Kidney capillary endothelial cell (primary cell): ENCODE results near the gene PANK3.
"Not testable (repeated sequence)": the region's sequence is repeated elsewhere in the genome, so short reads cannot be mapped to it uniquely, and the experiment has no call there.

Experiments
- DNase-seq: peaks from one replicate; pipeline ENCODE4 v3.0.0-alpha.2; 2018; ENCODE audit warnings: low spot score

Gene PANK3

DNA sequence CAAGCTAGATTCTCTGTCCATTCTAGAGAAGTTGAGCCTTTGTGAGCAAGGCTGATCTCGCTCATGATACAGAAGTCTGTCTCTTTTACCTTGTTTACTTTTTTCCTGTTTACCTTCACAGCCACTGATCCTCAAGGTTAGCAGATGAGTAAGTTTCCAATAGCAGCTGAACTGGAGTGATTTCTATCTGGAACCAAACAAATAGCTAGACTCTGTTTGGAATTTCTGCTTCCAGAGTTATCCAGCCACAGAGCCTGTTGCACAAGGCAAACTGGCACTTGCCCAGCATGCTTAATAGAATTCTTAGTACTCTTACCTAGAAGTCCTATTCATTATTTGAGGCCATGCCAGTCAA is 12.8 kb upstream of the PANK3 start:
- no peak for DNase-seq

DNA sequence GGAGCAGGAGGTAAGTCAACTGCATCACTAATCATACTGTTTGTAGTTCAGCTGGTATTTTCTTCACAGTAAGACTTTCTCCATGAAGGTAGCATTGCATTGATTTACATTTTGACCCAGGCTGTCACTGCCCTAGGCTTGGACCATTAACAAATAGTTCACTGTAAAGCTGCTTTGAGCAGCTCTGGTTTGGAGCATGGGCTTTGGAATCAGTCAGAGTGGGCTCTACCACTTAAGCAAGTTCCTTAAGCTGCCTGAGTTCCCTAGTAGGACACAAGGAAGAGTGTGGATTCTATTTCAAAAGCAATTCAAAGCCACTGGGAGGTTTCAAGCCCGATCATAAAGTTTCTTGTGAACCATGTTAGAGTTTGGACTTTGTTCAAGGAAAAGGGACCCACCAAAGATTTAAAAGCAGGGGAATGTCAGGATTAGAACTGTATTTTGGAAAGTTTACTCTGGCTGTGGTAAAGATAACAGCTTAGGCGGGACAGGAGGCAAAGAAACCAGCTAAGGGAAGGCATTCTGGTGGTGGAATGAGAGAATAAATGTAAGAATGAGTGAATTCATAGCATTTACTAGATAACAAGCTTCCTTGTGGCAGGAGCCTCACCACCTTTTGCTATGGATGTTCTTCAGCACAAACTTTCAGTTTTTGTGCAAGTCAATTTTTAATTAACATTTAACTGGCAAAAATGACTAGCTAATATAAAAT is 12.3 kb upstream of the PANK3 start:
- no peak for DNase-seq

DNA sequence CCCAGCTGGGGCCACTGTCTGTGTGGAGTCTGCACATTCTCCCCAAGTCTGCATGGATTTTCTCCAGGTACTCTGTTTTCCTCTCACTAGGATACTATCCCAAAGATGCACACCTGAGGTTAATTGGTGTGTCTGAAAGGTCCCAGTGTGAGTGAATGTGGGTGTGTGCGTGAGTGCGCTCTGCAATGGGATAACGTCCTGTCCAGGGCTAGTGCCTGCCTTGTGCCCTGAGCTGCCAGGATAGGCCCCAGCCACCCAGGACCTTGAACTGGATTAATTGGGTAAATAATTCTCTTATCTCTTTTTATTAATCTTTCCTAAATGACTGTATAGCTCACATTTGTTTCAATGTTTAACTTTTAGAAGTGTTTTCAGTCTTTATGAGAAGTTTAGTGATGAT is 11.5 kb upstream of the PANK3 start:
- DNase-seq, result no peak

DNA sequence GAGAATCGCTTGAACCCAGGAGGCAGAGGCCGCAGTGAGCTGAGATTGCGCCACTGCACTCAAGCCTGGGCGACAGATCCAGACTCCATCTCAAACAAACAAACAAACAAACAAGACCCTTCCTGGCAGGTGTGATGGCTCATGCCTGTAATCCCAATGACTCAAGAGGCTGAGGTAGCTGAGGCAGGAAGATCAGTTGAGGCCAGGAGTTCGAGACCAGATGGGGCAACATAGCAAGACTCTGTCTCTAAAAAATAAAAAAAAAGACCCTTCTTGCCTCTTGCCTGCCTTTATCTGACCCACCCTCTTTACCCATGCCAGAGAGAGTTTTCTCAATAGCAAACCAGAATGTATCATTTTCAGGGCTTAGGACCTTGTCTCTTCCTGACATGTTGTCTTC is 8.8 kb upstream of the PANK3 start:
- DNase-seq, result no peak

DNA sequence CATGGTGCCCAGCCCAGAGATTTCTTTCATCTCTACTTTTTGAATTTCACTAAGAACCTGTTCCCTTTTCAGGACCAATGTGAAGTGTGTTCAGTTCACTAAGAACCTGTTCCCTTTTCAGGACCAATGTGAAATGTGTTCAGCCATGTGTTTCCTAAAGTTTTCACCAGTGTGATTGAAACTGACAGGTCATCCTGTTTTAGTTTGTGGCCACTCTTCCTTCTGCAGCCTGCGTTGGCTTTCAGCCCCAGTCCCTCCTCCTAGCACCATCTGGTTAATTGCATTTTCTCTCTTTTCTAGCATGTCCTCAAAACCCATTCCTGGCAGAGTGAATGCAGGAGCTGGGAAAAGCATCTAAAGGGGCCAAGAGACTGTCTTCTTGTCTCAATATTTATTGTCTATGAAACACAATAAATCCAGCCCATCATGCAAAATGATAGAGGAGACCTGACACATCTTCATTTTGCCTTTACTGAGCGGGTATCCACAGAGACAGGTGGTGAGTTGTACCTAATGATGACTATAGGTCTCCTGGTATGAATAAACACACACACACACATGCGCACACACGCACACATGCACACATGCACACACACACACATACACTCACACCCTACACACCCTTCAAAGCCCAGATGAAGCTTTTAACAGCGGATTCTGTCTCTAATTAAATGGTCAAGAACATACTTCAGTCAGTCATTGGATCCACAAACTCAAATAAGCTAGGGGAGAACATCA is 6.1 kb upstream of the PANK3 start:
- DNase-seq, result no peak

DNA sequence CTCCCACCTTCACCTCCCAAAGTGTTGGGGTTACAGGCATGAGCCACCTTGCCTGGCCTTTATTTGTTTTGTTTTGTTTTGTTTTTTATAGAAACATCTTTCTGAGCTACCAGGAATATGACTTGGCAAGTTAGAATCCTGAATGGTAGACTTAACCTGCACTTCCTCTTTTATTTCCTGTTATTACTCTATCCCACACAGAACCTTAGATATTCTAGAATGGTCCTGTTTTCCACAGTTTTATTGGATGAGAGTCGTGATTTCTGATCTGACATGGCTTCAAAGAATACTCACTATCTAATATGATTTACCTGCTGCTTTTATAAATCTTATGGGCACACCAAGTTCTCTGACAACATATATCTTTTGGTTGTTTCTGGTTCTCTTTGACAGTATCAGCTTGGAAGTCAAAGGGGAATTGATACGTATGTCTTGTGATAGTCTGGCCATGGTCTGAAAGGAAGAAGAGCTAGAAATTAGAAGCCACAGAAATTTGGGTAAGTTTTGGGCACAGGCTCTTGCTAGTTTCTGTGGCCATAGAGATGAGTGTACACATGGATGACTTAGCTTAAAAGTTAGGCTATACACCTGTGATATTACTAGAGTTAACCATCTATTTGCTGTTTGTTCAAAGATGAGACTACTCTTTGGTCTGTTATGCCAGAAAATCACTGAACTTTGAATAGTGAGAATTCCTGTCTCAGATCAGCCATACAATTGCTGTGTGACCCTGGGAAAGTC is 4.7 kb upstream of the PANK3 start:
- DNase-seq, result no peak

DNA sequence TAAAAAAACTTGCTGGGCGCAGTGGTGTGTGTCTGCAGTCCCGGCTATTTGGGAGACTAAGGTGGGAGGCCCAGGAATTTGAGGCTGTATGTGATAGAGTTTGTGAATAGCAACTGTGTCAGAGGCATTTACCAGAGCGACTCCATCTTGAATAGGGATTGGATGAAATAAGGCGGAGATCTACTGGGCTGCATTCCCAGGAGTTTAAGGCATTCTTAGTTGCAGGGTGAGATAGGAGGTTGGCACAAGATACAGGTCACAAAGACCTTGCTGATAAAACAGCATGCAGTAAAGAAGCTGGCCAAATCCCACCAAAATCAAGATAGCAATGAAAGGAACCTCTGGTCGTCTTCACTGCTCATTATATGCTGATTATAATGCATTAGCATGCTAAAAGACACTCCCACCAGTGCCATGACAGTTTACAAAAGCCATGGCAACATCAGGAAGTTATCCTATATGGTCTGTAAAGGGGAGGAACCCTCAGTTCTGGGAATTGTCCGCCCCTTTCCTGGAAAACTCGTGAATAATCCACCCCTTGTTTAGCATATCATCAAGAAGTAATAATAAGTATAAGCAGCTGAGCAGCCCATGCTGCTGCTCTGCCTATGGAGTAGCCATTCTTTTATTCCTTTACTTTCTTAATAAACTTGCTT is 1.8 kb upstream of the PANK3 start:
- not testable (repeated sequence) for DNase-seq

DNA sequence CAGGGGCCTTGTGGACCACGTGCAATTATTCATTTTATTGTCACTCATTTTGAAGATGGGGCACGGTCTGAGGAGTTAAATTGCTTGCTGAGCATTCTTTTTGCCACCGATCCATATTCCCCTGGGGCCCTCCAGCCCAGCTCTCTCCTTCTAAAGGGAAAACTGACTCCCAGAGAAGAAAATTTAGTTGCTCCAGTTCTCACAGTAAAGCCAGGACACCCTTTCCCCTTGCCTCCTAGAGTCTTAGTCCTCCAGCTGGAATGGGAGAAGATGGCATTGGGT is 1.0 kb upstream of the PANK3 start:
- no peak for DNase-seq

DNA sequence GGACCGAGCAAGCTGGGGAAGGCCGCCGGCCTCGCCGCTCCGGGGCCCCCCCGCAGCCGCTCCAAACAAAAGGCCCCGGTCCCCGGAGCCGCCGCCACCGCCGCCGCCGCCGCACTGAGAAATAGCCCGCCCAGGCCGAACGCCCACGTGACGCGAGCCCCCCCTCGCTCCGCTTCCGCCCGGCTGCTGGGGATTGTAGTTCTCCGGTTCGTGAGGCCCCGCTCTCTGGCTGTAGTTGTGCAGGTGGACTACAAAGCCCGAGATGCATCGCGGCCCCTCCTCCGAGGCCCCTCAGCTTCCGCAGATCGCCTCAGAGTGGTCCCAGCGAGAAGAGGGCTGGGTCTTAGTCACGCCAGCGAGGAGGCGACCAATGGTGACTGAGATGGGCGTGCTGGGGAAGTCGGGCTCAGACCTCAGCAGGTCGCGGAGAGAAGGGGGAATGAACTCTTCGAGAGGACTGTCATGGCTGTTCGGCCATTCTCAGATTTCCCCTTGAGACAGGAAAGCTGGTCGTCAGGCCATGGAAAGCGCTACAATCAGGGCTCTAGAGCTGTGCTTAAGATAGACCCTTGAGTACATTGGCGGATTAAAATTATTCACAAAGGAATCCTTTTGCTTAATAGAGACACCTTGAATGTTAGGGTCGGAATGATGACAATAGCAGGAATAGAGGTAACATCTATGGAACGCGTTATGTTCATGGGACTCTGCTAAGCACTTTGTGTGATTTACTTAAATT is 489 bp upstream of the PANK3 start:
- DNase-seq, result peak; percentile 96

DNA sequence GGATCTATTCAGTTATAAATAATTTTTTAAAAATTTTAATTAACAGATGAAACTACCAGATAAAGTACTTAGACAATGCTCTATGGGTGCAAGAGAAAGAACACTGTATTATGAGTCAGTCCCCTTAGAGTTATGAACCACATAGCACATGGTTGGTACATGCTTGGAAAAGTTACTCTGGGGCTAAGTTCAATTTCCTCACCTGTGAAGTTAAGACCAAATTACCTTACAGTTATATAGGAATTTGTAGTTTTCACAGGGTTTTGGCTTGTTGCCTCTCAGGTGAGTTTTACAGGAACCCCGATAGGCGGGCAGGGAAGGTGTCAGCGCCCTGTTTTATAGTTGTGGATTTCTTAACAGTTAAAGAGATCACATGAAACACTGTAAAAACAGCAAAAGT is 1.2 kb downstream of the PANK3 start:
- DNase-seq, result peak; percentile 20

DNA sequence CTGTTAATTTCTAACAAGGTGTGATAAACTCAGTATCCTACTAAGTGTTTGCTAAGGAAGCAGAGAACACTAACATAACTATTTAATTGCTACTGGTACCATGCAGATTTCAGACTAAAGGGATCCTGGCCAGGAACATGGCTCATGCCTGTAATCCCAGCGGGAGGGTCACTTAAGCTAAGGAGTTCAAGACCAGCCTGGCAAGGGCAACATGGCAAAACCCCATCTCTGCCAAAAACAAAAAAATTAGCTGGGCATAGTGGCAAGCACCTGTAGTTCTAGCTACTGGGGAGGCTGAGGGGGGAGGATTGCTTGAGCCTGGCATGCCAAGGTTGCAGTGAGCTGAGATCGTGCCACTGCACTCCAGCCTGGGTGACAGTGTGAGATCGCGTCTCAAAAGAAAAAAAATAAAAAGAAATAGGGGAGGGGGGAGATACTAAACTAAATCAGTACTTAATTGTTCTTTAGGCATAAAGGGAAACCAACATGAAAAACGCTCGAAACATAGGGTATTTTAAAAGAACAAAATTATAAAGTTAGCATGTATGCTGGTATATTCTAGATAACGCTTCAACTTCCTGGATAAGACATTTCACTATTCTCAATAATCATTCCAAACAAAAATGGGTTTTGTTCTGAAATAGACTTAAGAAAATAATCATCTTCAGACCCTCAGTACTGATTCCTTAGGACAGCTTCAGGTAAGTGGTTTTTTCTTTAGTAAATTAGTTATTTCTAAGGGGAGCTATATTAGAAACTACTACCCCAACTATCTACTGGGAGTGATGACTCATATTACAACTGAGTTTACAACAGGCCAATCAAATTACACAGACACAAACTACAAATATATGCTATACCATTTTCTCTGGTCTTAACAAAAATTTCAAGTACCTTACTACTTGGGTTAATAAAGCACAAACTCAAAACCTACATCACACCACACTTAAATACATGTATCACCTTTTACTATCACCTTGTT is 3.5 kb downstream of the PANK3 start:
- DNase-seq, result no peak

DNA sequence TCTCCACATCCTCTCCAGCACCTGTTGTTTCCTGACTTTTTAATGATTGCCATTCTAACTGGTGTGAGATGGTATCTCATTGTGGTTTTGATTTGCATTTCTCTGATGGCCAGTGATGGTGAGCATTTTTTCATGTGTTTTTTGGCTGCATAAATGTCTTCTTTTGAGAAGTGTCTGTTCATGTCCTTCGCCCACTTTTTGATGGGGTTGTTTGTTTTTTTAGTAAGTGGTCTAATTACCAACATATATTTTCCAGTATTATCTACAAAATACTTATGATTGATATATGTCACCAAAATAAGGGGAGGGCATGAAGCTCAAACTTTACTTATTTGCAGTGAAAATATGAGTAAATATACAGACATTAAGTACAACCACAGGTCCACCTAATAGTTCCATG is 5.0 kb downstream of the PANK3 start:
- not testable (repeated sequence) for DNase-seq

DNA sequence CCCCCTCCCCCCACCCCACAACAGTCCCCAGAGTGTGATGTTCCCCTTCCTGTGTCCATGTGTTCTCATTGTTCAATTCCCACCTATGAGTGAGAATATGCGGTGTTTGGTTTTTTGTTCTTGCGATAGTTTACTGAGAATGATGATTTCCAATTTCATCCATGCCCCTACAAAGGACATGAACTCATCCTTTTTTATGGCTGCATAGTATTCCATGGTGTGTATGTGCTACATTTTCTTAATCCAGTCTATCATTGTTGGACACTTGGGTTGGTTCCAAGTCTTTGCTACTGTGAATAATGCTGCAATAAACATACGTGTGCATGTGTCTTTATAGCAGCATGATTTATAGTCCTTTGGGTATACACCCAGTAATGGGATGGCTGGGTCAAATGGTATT is 5.5 kb downstream of the PANK3 start:
- not testable (repeated sequence) for DNase-seq

DNA sequence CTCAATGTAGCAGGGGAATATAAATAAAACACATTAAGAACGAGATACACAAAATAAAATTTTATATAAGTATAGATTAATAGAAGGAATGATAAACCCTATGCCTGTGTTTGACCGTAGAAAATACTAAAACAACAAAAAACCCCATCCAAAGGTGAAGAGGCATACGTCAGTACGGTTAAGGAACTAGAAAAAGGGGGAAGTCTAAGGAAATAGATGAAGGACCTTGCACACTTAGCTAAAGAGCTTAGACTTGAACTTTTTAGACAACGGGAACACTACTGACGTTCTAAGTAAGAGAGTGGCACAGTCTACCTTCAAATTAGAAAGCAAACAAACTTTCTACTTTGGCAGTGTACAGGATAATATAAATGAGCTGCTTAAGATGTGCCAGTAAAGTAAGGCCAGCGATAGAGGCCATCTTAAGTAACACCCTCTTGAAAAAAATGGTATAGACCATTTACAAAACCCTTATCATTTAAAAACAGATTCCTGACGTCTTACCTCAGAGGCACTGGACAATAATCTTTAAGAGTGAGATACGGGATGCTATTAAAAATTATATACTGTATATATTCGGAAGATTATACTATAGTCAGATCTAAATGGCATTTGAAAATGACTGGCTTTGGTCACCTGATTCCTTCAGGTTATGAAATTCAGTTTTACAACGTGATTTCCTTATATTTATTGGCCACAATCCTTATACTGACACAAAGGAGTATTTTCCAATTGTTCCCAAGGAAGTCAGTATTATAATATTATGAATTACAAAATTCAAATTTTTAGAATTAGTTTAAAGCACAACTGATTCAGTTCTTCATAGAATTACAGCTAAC is 8.5 kb downstream of the PANK3 start:
- DNase-seq, result no peak

DNA sequence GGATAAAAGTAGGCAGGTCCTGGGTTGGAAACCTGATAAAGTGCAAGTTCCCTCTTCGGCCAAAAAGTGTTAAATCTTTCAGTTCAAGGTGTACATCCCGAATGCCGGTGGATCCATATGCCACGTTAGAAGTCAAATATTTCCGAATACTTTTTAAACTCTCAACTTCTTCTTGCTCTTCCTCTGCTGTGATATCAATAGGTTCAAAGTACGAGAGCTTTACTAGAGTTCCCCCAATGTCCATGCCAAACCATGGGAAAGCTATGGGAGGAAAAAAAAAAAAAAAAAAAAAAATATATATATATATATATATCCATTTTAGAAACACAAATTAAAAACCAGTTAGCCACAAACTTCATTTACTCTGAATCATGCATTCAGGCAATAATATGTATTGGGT is 10.4 kb downstream of the PANK3 start:
- no peak for DNase-seq

DNA sequence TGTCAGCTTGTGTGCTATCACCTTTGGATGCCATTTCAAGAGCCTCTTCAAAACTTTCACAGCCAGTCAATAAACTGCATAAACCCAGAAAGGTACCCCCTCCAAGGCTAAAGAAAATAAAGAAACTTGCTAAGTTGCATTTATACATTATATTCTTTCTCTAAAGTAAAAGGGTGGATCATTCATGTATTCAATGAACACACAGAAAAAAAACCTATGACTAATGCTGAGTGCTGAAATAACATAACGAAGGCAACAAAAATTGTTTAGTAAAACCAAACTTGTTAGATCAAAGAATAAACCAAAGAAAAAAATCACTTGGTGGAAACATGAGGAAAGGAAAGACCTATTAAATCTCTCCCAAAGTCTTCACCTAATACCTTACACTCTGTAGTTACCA is 15.2 kb downstream of the PANK3 start:
- DNase-seq, result no peak

DNA sequence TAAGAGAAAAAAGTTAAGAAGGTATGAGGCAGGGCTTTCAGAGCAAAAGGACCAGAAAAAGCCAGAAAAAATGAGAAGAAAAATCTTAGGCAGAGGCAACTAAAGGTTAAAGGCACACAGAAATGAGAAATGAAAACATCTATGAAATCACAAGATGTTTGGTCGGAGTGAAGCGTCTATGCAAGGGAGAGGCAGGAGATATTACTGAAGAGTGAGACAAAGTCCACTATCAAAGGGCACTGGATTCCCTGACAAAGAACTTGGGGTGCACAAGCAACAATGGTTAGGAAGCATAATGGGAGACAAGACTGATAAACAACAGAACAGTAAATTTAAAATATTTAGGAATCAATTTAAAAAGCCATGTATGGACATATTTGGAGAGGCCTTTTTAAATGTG is 16.9 kb downstream of the PANK3 start:
- no peak for DNase-seq

DNA sequence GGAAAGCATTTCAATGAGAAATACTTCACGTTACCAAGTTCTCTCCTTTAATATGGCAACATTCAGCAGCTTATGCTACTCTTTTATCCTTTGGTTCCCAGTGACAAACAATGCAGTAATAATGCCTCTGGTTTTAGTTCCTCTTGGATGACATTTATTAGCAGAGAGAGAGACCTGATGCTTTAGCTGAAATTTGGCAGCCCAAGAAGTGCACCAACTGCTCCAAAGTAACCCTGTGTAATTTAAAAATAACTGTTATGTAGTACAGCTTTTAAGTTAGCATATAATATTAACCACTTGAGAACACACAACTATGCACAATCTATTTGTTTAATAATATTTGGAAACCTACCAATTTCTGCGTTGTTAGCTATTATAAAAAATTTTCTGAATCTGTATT is 21.8 kb downstream of the PANK3 start:
- DNase-seq, result no peak

DNA sequence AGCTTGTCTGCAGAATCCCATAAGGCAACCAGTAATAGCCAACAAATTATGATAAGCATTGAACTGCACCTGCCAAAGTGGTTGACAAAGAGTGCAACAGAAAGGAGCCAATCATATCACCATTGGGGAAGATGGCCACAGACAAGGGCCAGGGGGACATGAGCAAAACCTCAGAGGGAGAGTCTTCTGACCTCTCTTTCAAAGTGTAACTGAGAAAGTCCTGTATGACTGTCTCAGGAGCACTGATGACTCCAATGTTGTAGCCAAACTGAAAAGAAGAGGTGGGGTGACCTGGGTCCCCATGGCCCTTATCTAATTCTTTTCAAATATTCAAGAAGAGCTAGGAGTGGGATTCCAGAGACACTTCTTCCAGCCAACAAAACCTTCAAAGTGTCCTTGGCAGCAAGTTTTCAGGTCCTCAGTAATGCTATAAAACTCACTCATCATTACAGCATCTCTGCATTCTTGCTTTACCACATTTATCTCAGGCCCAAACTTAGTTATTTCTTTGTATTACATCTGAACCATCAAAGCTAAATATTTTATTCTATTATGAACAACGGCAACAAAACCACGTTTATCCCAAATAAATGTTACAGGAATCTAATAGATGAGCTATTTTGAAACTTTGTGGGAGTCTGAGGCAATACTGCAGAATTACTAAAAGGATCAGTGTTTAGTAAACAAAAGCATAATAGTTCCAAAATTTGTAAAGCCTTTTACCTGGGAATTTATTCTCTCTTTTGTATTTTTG is 25.6 kb downstream of the PANK3 start:
- no peak for DNase-seq
